Iris pigment epithelial cell (primary cell): ENCODE results near the gene ANKRD12.
"Not testable (repeated sequence)": the region's sequence is repeated elsewhere in the genome, so short reads cannot be mapped to it uniquely, and the experiment has no call there.

Experiments used
- DNase-seq: peaks from one replicate; pipeline ENCODE4 v3.0.0-alpha.2; 2011; ENCODE audit warnings: low read depth

ANKRD12 gene

GRCh38 chr18:9146224-9146623 is 9.6 kb downstream of the ANKRD12 start:
- no peak for DNase-seq

- peak; percentile 81 for DNase-seq
Measured at GRCh38 chr18:9147440-9148202, 11.0 kb downstream of the ANKRD12 start.

- DNase-seq, result no peak
Measured at GRCh38 chr18:9148203-9148552, 11.6 kb downstream of the ANKRD12 start.

GRCh38 chr18:9150121-9150520 is 13.5 kb downstream of the ANKRD12 start:
- DNase-seq, result no peak

GRCh38 chr18:9153256-9153655 is 16.7 kb downstream of the ANKRD12 start:
- no peak for DNase-seq

- no peak for DNase-seq
Measured at GRCh38 chr18:9156604-9157249, 20.1 kb downstream of the ANKRD12 start.

- DNase-seq, result no peak
Measured at GRCh38 chr18:9157806-9158205, 21.2 kb downstream of the ANKRD12 start.

GRCh38 chr18:9160014-9160413 is 23.4 kb downstream of the ANKRD12 start:
- DNase-seq, result no peak

- DNase-seq, result not testable (repeated sequence)
Measured at GRCh38 chr18:9162663-9163062, 26.1 kb downstream of the ANKRD12 start.

GRCh38 chr18:9164149-9164548 is 27.6 kb downstream of the ANKRD12 start:
- DNase-seq, result not testable (repeated sequence)

GRCh38 chr18:9165883-9166282 is 29.3 kb downstream of the ANKRD12 start:
- DNase-seq, result not testable (repeated sequence)

- DNase-seq, result not testable (repeated sequence)
Measured at GRCh38 chr18:9169515-9169914, 32.9 kb downstream of the ANKRD12 start.

- not testable (repeated sequence) for DNase-seq
Measured at GRCh38 chr18:9171919-9172318, 35.3 kb downstream of the ANKRD12 start.

GRCh38 chr18:9172506-9173127 is 36.0 kb downstream of the ANKRD12 start:
- DNase-seq, result no peak

- no peak for DNase-seq
Measured at GRCh38 chr18:9173770-9174233, 37.2 kb downstream of the ANKRD12 start.

- DNase-seq, result peak; percentile 7
Measured at GRCh38 chr18:9174302-9174701, 37.7 kb downstream of the ANKRD12 start.

- DNase-seq, result no peak
Measured at GRCh38 chr18:9175115-9175514, 38.5 kb downstream of the ANKRD12 start.

GRCh38 chr18:9177031-9177430 is 40.5 kb downstream of the ANKRD12 start:
- DNase-seq, result no peak

GRCh38 chr18:9177466-9177865 is 40.9 kb downstream of the ANKRD12 start:
- DNase-seq, result no peak

- no peak for DNase-seq
Measured at GRCh38 chr18:9178557-9178956, 42.0 kb downstream of the ANKRD12 start.

GRCh38 chr18:9181275-9181674 is 44.7 kb downstream of the ANKRD12 start:
- no peak for DNase-seq

GRCh38 chr18:9182852-9183399 is 46.3 kb downstream of the ANKRD12 start:
- DNase-seq, result no peak
